Daoy (cell line): Measurements from ENCODE around the gene ADGRG4. TPM values are rescaled to one million over a fixed set of nuclear protein-coding genes. Genes with fewer than 3 reads are reported as not detected.

Experiments used
- DNase-seq: peaks from one replicate; pipeline ENCODE4 v3.0.0-alpha.2; 2015; ENCODE audit warnings: low read depth
- total RNA-seq: library from RNA; depleted of rRNA; stranded (reverse); fragments of >200 nt; shearing (Covaris generic); gene quantifications from 2 replicates; pipeline ENCODE4 v1.2.3, GENCODE V29; 2014

The ADGRG4 gene
- total RNA-seq, 1 experiment from 2014 or later = not detected

- DNase-seq = no peak
Observed at GRCh38 chrX:136304493-136304892, 3.7 kb downstream of the ADGRG4 start.

- DNase-seq = no peak
Observed at GRCh38 chrX:136306182-136306581, 5.4 kb downstream of the ADGRG4 start.

- DNase-seq = no peak
Observed at GRCh38 chrX:136307471-136307870, 6.7 kb downstream of the ADGRG4 start.

GRCh38 chrX:136310411-136310810 is 9.6 kb downstream of the ADGRG4 start:
- peak; percentile 73 for DNase-seq

- no peak for DNase-seq
Observed at GRCh38 chrX:136318156-136318555, 17.4 kb downstream of the ADGRG4 start.

- no peak for DNase-seq
Observed at GRCh38 chrX:136318895-136319597, 18.3 kb downstream of the ADGRG4 start.

GRCh38 chrX:136319600-136319999 is 18.8 kb downstream of the ADGRG4 start:
- no peak for DNase-seq

GRCh38 chrX:136321532-136321931 is 20.8 kb downstream of the ADGRG4 start:
- DNase-seq = no peak

- no peak for DNase-seq
Observed at GRCh38 chrX:136322064-136322463, 21.3 kb downstream of the ADGRG4 start.

GRCh38 chrX:136325377-136325776 is 24.6 kb downstream of the ADGRG4 start:
- no peak for DNase-seq

- DNase-seq = no peak
Observed at GRCh38 chrX:136328933-136329332, 28.2 kb downstream of the ADGRG4 start.

GRCh38 chrX:136336623-136337022 is 35.9 kb downstream of the ADGRG4 start:
- no peak for DNase-seq

GRCh38 chrX:136339702-136340101 is 38.9 kb downstream of the ADGRG4 start:
- DNase-seq = no peak

GRCh38 chrX:136344320-136344719 is 43.6 kb downstream of the ADGRG4 start:
- no peak for DNase-seq

GRCh38 chrX:136346506-136346905 is 45.7 kb downstream of the ADGRG4 start:
- DNase-seq = no peak

- DNase-seq = no peak
Observed at GRCh38 chrX:136347706-136348105, 46.9 kb downstream of the ADGRG4 start.

- peak; percentile 9 for DNase-seq
Observed at GRCh38 chrX:136353526-136354093, 52.8 kb downstream of the ADGRG4 start.

GRCh38 chrX:136354201-136354600 is 53.4 kb downstream of the ADGRG4 start:
- DNase-seq = no peak

GRCh38 chrX:136369377-136369776 is 68.6 kb downstream of the ADGRG4 start:
- DNase-seq = no peak

- no peak for DNase-seq
Observed at GRCh38 chrX:136376713-136377112, 76.0 kb downstream of the ADGRG4 start.

GRCh38 chrX:136380010-136380769 is 79.4 kb downstream of the ADGRG4 start:
- DNase-seq = no peak

- no peak for DNase-seq
Observed at GRCh38 chrX:136386173-136386572, 85.4 kb downstream of the ADGRG4 start.

- DNase-seq = no peak
Observed at GRCh38 chrX:136386826-136387225, 86.1 kb downstream of the ADGRG4 start.
